Activated T-helper 2 cell treated with anti-CD3 and anti-CD28 coated beads, Interferon-gamma antibody, Interleukin-2, Interleukin-4, amounts not matched to agents 10 μg/mL and 5 μg/mL and 100 μg/mL, durations not matched to agents 14 hours and 24 hours and 36 hours (primary cell): Measurements from ENCODE around the gene AGTPBP1. TPM values are rescaled to one million over a fixed set of nuclear protein-coding genes. Genes with fewer than 3 reads are reported as not detected.
A peak's percentile ranks its signal among the peaks of the same experiment; 100 is the strongest.
"Not testable (repeated sequence)": the region's sequence is repeated elsewhere in the genome, so short reads cannot be mapped to it uniquely, and the experiment has no call there.

Source experiments
- DNase-seq: peaks from one replicate; pipeline ENCODE4 v3.0.0; 2021; ENCODE audit warnings: low spot score
- H3K27ac Mint-ChIP-seq: one replicate; pipeline ENCODE4 v1.8.0; 2021; ENCODE audit warnings: mixed read lengths
- H3K27me3 Mint-ChIP-seq: one replicate; pipeline ENCODE4 v1.8.0; 2021; ENCODE audit warnings: low read depth, mixed read lengths
- H3K36me3 Mint-ChIP-seq: one replicate; pipeline ENCODE4 v1.8.0; 2021; ENCODE audit warnings: low read depth, mixed read lengths
- H3K4me1 Mint-ChIP-seq: one replicate; pipeline ENCODE4 v1.8.0; 2021; ENCODE audit warnings: low read depth, mixed read lengths
- H3K4me3 Mint-ChIP-seq: one replicate; pipeline ENCODE4 v1.8.0; 2021; ENCODE audit warnings: low read depth, mild to moderate bottlenecking, moderate library complexity, mixed read lengths
- H3K9me3 Mint-ChIP-seq: one replicate; pipeline ENCODE4 v1.8.0; 2021; ENCODE audit warnings: mixed read lengths
- intact Hi-C: fragments of 100-400 bp; cut with micrococcal nuclease; formaldehyde crosslinking; loops from one replicate; pipeline ENCODE4 v1.15.1; 2023
- total RNA-seq: library from RNA; stranded (reverse); gene quantifications from 2 replicates; pipeline ENCODE4 v1.2.3, GENCODE V29; 2022

AGTPBP1 gene
- total RNA-seq, 1 donor from 2014 or later = 26.5 TPM

DNA sequence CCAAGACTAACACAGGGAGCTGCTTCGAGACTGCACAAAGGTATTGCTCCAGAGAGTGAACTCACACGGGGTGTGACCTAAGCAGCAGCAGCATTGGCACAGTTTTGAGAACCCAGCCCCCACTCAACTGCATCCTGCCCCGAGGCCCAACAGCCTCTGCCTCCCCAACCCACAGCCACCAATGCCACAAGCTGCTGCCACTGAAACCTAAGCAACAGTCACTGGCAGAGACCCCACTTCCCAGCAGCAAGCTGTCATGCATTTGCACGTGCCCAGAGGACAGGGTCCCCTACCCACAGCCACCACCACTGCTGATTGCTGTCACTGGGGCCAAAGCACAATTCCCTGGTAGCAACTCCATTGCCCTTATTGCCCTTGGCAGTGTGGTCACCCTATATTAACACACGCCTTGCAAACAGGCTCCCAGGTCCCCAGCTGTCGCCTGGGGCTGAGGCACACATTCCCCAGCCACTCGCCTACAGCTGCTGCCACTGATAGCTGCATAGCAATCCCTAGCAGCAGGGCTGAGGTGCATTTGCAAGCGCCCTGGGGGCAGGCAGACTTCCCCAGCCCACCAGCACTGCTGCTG lies 141.0 kb downstream of the AGTPBP1 start:
- DNase-seq = no peak
- Mint-ChIP-seq H3K9me3 (peaks cover 9% of the 10 kb centered on the region), H3K27ac (no peak overlapping the region), H3K4me1 (peaks cover 21% of the 10 kb centered on the region), H3K27me3 (no peaks in the 10 kb centered on the region), H3K36me3 (peaks cover 17% of the 10 kb centered on the region), H3K4me3 (no peak overlapping the region)
- intact Hi-C loops = loop anchor here (10.0 kb wide), 1 partner anchor 176 kb away; no protein-coding TSS in a partner anchor

DNA sequence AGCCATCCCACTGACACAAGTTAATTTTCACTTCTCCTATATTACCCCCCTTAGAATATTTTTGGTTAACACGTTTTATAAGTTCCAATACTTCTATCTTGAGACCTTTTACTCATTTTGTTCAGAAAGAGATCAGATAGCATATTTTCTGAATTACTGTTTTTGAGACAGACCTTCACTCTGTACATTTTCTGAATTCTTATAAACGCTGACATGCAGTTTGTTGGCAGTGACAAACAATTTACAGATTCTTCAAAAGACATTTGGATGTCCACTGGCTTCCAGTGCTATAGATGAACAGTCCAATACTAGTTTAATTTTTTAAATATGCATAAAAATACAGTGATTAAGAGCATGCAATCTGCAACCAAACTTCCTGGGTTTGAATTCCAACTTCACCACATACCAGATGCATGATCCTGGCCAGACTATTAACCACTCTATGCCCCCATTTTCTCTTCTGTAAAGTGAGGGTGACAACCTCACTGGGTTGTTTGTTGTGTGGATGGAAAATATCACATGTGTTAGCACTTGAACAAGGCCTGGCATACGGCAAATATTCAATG lies 142.1 kb downstream of the AGTPBP1 start:
- H3K36me3 Mint-ChIP-seq = peaks cover 14% of the 10 kb centered on the region
- no peak for DNase-seq
- H3K27ac Mint-ChIP-seq = no peak overlapping the region
- no peaks in the 10 kb centered on the region for H3K27me3 Mint-ChIP-seq
- H3K4me1 Mint-ChIP-seq = peaks cover 21% of the 10 kb centered on the region
- intact Hi-C loops = loop anchor here (10.0 kb wide), 1 partner anchor 175 kb away; no protein-coding TSS in a partner anchor
- H3K4me3 Mint-ChIP-seq = no peak overlapping the region
- H3K9me3 Mint-ChIP-seq = peaks cover 9% of the 10 kb centered on the region

DNA sequence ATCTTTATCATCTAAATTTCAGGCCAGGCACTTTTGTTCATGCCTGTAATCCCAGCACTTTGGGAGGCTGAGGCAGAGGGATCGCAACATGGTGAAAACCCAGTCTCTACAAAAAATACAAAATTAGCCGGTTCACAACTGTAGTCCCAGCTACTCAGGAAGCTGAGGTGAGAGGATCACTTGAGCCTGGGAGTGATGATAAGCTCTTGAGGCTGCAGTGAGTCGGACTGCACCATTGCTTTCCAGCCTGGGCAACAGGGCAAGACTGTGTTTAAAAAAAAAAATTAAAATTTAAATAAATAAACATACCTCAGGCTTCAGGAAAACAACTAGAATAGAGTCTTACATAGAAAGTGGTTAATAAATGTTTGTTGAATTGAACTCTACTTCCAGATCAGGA lies 147.4 kb downstream of the AGTPBP1 start:
- H3K36me3 Mint-ChIP-seq = peaks cover 5% of the 10 kb centered on the region

DNA sequence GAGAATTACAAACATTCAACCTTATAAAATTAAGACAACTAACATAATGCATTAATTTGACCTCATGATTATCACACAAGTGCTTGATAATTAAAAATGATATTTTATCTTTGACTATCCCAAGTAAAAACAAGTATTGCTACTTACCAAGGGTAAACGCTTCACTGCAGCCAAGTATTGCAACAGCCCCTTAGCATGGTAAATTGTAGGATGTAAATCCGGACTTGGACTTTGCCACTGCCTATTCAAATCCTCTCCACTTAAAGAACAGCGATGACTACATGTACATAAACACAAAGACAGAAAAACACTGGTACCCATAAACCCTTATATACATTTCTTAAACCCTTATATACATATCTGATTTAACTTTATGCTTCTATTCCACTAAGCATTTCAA lies 155.1 kb downstream of the AGTPBP1 start:
- no peak overlapping the region for H3K4me3 Mint-ChIP-seq
- intact Hi-C loops = no loop called here
- DNase-seq = no peak
- H3K4me1 Mint-ChIP-seq = peaks cover 1% of the 10 kb centered on the region
- H3K27ac Mint-ChIP-seq = no peak overlapping the region
- H3K36me3 Mint-ChIP-seq = peaks cover 6% of the 10 kb centered on the region
- H3K9me3 Mint-ChIP-seq = no peaks in the 10 kb centered on the region
- no peaks in the 10 kb centered on the region for H3K27me3 Mint-ChIP-seq

More for the DNA sequence above, 147.4 kb downstream of the AGTPBP1 start:
- Mint-ChIP-seq H3K4me1 (peaks cover 6% of the 10 kb centered on the region), H3K27me3 (no peaks in the 10 kb centered on the region), H3K9me3 (no peaks in the 10 kb centered on the region), H3K4me3 (no peak overlapping the region), H3K27ac (no peak overlapping the region)
- DNase-seq = no peak
- intact Hi-C loops = no loop called here

DNA sequence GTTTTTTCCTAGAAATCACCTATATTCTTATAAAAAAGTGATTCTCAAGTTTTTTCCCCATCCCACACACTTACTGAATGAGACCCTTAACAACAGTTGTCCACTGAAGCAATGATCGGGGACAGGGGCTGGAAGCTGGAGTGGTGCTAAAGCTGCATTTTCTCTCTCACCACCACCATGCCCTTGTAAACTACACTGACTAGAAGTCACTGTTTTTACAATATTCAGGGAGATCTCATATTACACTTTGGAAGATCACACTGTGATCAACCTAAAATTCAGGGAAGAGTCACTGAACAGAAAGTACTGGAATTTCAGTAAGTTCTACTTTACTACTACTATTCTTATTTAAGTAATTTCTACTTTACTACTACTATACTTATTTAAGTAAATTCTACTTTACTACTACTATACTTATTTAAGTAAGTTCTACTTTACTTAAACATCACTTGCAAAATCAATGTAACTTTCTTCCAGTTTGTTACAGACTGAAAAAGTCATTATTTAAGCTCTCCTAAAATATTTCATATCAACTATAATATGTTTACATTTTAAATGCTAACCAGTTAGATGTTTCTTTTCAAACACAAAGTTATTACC lies 164.3 kb downstream of the AGTPBP1 start:
- no peak for DNase-seq
- H3K36me3 Mint-ChIP-seq = peaks cover 11% of the 10 kb centered on the region
- H3K27me3 Mint-ChIP-seq = no peaks in the 10 kb centered on the region
- intact Hi-C loops = no loop called here
- H3K27ac Mint-ChIP-seq = peak overlapping the region; percentile 35
- no peaks in the 10 kb centered on the region for H3K9me3 Mint-ChIP-seq
- H3K4me3 Mint-ChIP-seq = no peak overlapping the region
- no peaks in the 10 kb centered on the region for H3K4me1 Mint-ChIP-seq

DNA sequence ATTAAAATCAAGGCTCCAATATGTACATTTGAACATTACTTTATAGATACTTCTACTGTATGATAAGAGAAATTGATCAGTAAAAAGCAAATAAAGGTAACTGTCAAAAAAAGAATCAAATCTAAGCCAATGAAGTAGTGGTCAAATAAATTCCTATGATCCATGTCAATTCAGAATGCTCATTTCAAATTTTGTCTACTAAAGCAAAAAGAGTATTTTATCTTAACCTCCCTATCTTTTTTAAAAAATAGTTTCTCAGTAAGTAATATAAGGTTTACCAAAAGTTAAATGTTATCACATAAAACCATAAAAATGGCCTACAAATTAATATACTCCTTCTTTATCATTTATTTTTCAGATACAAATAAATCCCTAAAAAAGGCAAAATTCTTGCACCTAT lies 165.9 kb downstream of the AGTPBP1 start:
- Mint-ChIP-seq H3K4me3 (no peak overlapping the region), H3K27ac (no peak overlapping the region)
- intact Hi-C loops = no loop called here

DNA sequence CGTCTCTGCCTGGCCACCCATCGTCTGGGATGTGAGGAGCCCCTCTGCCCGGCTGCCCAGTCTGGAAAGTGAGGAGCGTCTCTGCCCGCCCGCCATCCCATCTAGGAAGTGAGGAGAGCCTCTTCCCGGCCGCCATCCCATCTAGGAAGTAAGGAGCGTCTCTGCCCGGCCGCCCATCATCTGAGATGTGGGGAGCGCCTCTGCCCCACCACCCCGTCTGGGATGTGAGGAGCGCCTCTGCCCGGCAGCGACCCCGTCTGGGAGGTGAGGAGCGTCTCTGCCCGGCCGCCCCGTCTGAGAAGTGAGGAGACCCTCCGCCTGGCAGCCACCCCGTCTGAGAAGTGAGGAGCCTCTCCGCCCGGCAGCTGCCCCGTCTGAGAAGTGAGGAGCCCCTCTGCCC lies 168.2 kb downstream of the AGTPBP1 start:
- peaks cover 11% of the 10 kb centered on the region for H3K36me3 Mint-ChIP-seq
- DNase-seq, H3K9me3 Mint-ChIP-seq, H3K4me3 Mint-ChIP-seq, H3K4me1 Mint-ChIP-seq, H3K27me3 Mint-ChIP-seq, intact Hi-C loops, H3K27ac Mint-ChIP-seq: not testable (repeated sequence)

More for the DNA sequence above, 165.9 kb downstream of the AGTPBP1 start:
- Mint-ChIP-seq H3K27me3 (no peaks in the 10 kb centered on the region), H3K9me3 (no peaks in the 10 kb centered on the region), H3K4me1 (no peaks in the 10 kb centered on the region), H3K36me3 (peaks cover 11% of the 10 kb centered on the region)
- DNase-seq = no peak

DNA sequence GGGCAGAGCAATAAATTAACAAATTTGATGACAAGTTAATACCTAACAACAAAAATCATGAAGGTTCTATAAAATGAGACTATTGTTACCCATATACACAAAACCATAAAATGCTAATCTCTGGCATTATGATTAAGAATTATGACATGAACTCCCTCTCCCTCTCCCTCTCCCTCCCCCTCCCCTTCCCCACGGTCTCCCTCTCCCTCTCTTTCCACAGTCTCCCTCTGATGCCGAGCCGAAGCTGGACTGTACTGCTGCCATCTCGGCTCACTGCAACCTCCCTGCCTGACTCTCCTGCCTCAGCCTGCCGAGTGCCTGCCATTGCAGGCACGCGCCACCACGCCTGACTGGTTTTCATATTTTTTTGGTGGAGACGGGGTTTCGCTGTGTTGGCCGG lies 168.8 kb downstream of the AGTPBP1 start:
- H3K4me1 Mint-ChIP-seq, H3K27me3 Mint-ChIP-seq, H3K9me3 Mint-ChIP-seq, intact Hi-C loops, H3K27ac Mint-ChIP-seq, DNase-seq, H3K4me3 Mint-ChIP-seq: not testable (repeated sequence)
- peaks cover 11% of the 10 kb centered on the region for H3K36me3 Mint-ChIP-seq

DNA sequence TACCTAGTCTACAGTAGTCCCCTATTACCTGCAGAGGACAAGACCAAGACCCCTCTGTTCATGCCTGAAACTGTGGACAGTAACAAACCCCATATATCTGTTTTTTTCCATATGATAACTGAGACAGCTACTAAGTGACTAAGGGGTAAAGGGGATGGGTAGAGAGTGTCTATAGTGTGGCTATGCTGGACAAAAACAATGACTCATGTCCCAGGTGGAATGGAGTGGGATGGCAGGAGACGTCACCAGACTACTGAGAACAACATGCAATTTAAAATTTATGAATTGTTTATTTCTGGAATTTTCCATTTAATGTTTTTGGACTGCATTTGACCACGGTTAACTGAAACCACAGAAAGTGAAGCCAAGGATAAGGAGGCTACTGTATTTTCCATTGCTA lies 171.8 kb downstream of the AGTPBP1 start:
- Mint-ChIP-seq H3K27me3 (no peaks in the 10 kb centered on the region), H3K36me3 (peaks cover 8% of the 10 kb centered on the region), H3K27ac (no peak overlapping the region), H3K4me1 (no peaks in the 10 kb centered on the region), H3K4me3 (no peak overlapping the region), H3K9me3 (no peaks in the 10 kb centered on the region)
- no peak for DNase-seq
- intact Hi-C loops = no loop called here

DNA sequence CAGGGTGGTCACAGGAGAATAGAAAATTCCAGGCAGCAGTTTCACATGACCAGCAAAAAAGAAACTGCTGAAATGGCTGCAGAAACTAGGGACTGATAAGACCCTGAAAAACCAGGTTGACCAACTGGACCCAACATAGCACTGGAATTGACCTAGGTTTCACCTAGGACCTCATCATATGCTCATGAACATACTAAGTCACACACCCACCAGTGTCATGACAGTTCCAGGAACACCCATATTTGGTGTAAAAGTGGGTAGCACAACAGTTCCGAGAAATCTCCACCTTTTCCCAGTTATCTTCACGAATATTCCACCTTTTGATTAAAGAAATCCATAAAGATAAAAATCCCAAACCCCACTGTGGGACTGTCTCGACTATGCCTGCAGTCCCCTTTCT lies 182.2 kb downstream of the AGTPBP1 start:
- Mint-ChIP-seq H3K4me3 (no peak overlapping the region), H3K27ac (no peak overlapping the region), H3K27me3 (no peaks in the 10 kb centered on the region), H3K9me3 (no peaks in the 10 kb centered on the region), H3K36me3 (no peaks in the 10 kb centered on the region), H3K4me1 (no peaks in the 10 kb centered on the region)
- intact Hi-C loops = no loop called here
- DNase-seq = no peak

DNA sequence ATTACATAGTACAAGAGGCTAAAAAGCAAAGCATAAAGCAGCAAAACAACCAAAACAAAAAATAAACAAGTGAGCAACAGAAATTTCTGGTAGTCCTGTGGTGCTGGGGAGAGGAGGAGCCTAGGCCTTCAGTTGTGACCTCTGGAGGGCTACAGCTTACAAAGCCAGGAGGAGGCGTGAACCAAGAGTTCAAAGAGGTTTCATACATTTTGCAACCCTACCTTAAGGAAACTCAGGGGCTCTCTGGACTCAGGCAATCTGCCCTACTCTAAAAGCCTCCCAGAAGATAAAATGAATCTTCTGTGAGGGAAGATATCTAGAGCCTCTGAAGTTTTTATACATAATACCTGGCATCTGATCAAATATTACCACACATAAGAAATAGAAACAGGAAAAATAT lies 187.4 kb downstream of the AGTPBP1 start:
- Mint-ChIP-seq H3K4me3 (no peak overlapping the region), H3K36me3 (no peaks in the 10 kb centered on the region), H3K9me3 (no peaks in the 10 kb centered on the region), H3K4me1 (peaks cover 14% of the 10 kb centered on the region), H3K27ac (no peak overlapping the region), H3K27me3 (no peaks in the 10 kb centered on the region)
- no peak for DNase-seq
- intact Hi-C loops = no loop called here

DNA sequence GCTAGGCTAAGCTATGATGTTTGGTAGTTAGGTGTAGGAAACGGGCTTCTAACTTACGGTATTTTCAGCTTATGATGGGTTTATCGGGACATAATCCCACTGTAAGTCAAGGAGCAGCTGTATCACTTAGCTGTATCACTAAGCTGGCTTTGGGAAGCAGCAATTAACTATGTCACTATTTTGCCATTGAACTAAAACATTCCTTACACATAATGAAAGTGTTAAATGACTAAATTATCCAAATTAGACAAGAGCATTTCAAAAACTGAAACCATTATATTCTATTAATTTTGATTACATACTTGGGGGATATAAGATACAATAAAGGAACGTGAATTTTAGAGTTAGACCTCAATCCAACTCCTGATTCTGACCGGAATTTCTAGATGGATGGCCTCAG lies 188.3 kb downstream of the AGTPBP1 start:
- H3K4me1 Mint-ChIP-seq = peaks cover 14% of the 10 kb centered on the region
- no peaks in the 10 kb centered on the region for H3K27me3 Mint-ChIP-seq
- no peak overlapping the region for H3K4me3 Mint-ChIP-seq
- DNase-seq = no peak
- intact Hi-C loops = no loop called here
- no peaks in the 10 kb centered on the region for H3K9me3 Mint-ChIP-seq
- no peaks in the 10 kb centered on the region for H3K36me3 Mint-ChIP-seq
- no peak overlapping the region for H3K27ac Mint-ChIP-seq

DNA sequence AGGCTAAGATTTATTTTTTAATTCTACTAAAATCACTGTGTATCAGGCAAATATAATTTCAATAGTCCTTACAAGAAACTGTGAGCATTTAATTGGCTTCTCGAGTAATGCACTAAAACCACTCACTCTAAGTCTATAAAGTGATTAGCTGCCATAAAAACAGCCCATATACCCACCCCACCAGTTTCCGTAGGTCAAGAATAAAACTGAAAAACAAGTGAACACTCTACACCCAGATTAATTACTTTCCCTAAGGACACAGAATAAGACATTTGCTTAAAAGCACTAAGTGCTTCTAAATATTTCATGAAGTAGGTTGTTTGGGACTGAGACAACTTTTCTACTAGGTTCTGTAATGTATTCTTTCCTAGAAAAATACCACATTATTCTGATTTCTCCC lies 194.2 kb downstream of the AGTPBP1 start:
- no peak overlapping the region for H3K4me3 Mint-ChIP-seq
- H3K4me1 Mint-ChIP-seq = peaks cover 4% of the 10 kb centered on the region
- no peaks in the 10 kb centered on the region for H3K9me3 Mint-ChIP-seq
- no peak overlapping the region for H3K27ac Mint-ChIP-seq
- H3K36me3 Mint-ChIP-seq = no peaks in the 10 kb centered on the region
- intact Hi-C loops = no loop called here
- no peaks in the 10 kb centered on the region for H3K27me3 Mint-ChIP-seq
- DNase-seq = no peak
